Breast epithelium (tissue), 4 donors: ENCODE data around the gene TBC1D1. TPM values are rescaled to one million over a fixed set of nuclear protein-coding genes. Genes with fewer than 3 reads are reported as not detected.

Source experiments
- DNase-seq, 2 donors: peaks; one replicate each; pipeline ENCODE4 v3.0.0-alpha.2; 2019; ENCODE audit warnings: low spot score in 2 of 2
- H3K27ac ChIP-seq, 2 donors: fragments of 200-600 bp; sonication (generic) in 1 of 2; one replicate each; pipeline ENCODE4 v1.5.1; 2016 to 2019; ENCODE audit warnings: mild to moderate bottlenecking in 1 of 2
- H3K27me3 ChIP-seq, 2 donors: fragments of 200-600 bp; sonication (generic) in 1 of 2; one replicate each; pipeline versions ENCODE4 v1.5.1 to v1.6.0; 2017 to 2019; ENCODE audit warnings: control low read depth in 1 of 2, mild to moderate bottlenecking in 1 of 2
- H3K36me3 ChIP-seq: fragments of 200-600 bp; one replicate; pipeline ENCODE4 v1.5.1; 2019
- H3K4me1 ChIP-seq, 2 donors: fragments of 200-600 bp; sonication (generic); one replicate each; pipeline ENCODE4 v1.5.1; 2016 to 2019; ENCODE audit warnings: control low read depth in 1 of 2
- H3K4me3 ChIP-seq, 3 donors: fragments of 200-600 bp; sonication (generic); 1 replicate in 2 of 3; 2 replicates in 1 of 3; pipeline ENCODE4 v1.5.1; 2016 to 2019; ENCODE audit warnings: mild to moderate bottlenecking in 3 of 3, moderate library complexity in 2 of 3
- H3K9me3 ChIP-seq, 2 donors: fragments of 200-600 bp; sonication (generic) in 1 of 2; one replicate each; pipeline ENCODE4 v1.5.1; 2016 to 2019; ENCODE audit warnings: control low read depth in 1 of 2
- CTCF ChIP-seq, 3 donors: fragments of 450-650 bp; IDR thresholded peaks; one replicate each; pipeline ENCODE4 v1.5.1; 2016 to 2017; ENCODE audit warnings: antibody characterized with exemption in 3 of 3, mild to moderate bottlenecking in 3 of 3, moderate library complexity in 3 of 3
- POLR2A ChIP-seq: fragments of 450-650 bp; IDR thresholded peaks from one replicate; pipeline ENCODE4 v1.6.1; 2016; ENCODE audit warnings: antibody characterized with exemption, mild to moderate bottlenecking, moderate library complexity
- POLR2AphosphoS5 ChIP-seq, 3 donors: sonication (generic); formaldehyde crosslinking; IDR thresholded peaks; one replicate each; pipeline ENCODE4 v1.6.1; 2017; ENCODE audit warnings: antibody characterized with exemption in 3 of 3
- intact Hi-C: fragments of 100-400 bp; cut with DNase I; formaldehyde crosslinking; loops from one replicate; pipeline ENCODE4 v1.15.1; 2023; ENCODE audit warnings: low total_unique reads
- total RNA-seq, 3 donors: library from RNA; depleted of rRNA; stranded (reverse); fragments of >200 nt; gene quantifications; one replicate each; pipeline ENCODE4 v1.1.0, GENCODE V29; 2016

TBC1D1 gene
- total RNA-seq, 3 donors from 2014 or later = 55.2 to 80.9 (median 63.9) TPM

- Histone ChIP-seq H3K27me3 (no peaks in the 10 kb centered on the region), H3K36me3 (no peaks in the 10 kb centered on the region), H3K4me3 (no peak overlapping the region), H3K4me1 (no peaks in the 10 kb centered on the region), H3K9me3 (no peaks in the 10 kb centered on the region), H3K27ac (no peak overlapping the region)
- TF ChIP-seq POLR2AphosphoS5 (IDR thresholded peaks at IDR 0.05) (no peak), CTCF (IDR thresholded peaks at IDR 0.05) (no peak), POLR2A (no peak)
- DNase-seq = no peak
- intact Hi-C loops = no loop called here
These were observed 277.1 kb downstream of the TBC1D1 start for GRCh38 chr4:38167973-38168372.

- Histone ChIP-seq H3K27me3 (no peaks in the 10 kb centered on the region), H3K4me3 (no peak overlapping the region), H3K27ac (no peak overlapping the region), H3K4me1 (no peaks in the 10 kb centered on the region), H3K9me3 (no peaks in the 10 kb centered on the region), H3K36me3 (no peaks in the 10 kb centered on the region)
- intact Hi-C loops = no loop called here
- no peak for DNase-seq
- TF ChIP-seq POLR2A = no peak
- no peak for TF ChIP-seq CTCF (IDR thresholded peaks at IDR 0.05)
- TF ChIP-seq POLR2AphosphoS5 (IDR thresholded peaks at IDR 0.05) = no peak
These were observed 278.6 kb downstream of the TBC1D1 start for GRCh38 chr4:38169524-38169923.

- no peak for DNase-seq
- Histone ChIP-seq H3K36me3 (no peaks in the 10 kb centered on the region), H3K4me3 (no peak overlapping the region), H3K4me1 (no peaks in the 10 kb centered on the region), H3K9me3 (no peaks in the 10 kb centered on the region), H3K27ac (no peak overlapping the region), H3K27me3 (no peaks in the 10 kb centered on the region)
- no peak for TF ChIP-seq POLR2A
- TF ChIP-seq POLR2AphosphoS5 (IDR thresholded peaks at IDR 0.05) = no peak
- TF ChIP-seq CTCF (IDR thresholded peaks at IDR 0.05) = no peak
- intact Hi-C loops = no loop called here
These were observed 279.7 kb downstream of the TBC1D1 start for GRCh38 chr4:38170338-38171169.

- Histone ChIP-seq H3K36me3 (no peaks in the 10 kb centered on the region), H3K27ac (no peak overlapping the region), H3K9me3 (no peaks in the 10 kb centered on the region), H3K4me1 (no peaks in the 10 kb centered on the region), H3K4me3 (no peak overlapping the region), H3K27me3 (no peaks in the 10 kb centered on the region)
- TF ChIP-seq POLR2A (no peak), CTCF (IDR thresholded peaks at IDR 0.05) (no peak), POLR2AphosphoS5 (IDR thresholded peaks at IDR 0.05) (no peak)
- intact Hi-C loops = no loop called here
- DNase-seq = no peak
These were observed 281.2 kb downstream of the TBC1D1 start for GRCh38 chr4:38172078-38172477.

- intact Hi-C loops = no loop called here
- no peak for DNase-seq
- TF ChIP-seq CTCF (IDR thresholded peaks at IDR 0.05) = no peak
- TF ChIP-seq POLR2A = no peak
- no peak for TF ChIP-seq POLR2AphosphoS5 (IDR thresholded peaks at IDR 0.05)
These were observed 283.1 kb downstream of the TBC1D1 start for GRCh38 chr4:38173935-38174518.

More at GRCh38 chr4:38173935-38174518, 283.1 kb downstream of the TBC1D1 start:
- H3K27ac ChIP-seq = no peak overlapping the region
- H3K9me3 ChIP-seq = no peaks in the 10 kb centered on the region
- H3K36me3 ChIP-seq = no peaks in the 10 kb centered on the region
- no peak overlapping the region for H3K4me3 ChIP-seq
- H3K27me3 ChIP-seq = no peaks in the 10 kb centered on the region
- H3K4me1 ChIP-seq = no peaks in the 10 kb centered on the region
